GM06990 (cell line): ENCODE results near the gene MYL5.
A peak's percentile ranks its signal among the peaks of the same experiment; 100 is the strongest.

Experiments
- DNase-seq: peaks from one replicate; pipeline ENCODE4 v3.0.0-alpha.2; 2011; ENCODE audit not compliant: insufficient read length; ENCODE audit errors: extremely low read depth
- H3K27me3 ChIP-seq: replicated peaks from 2 replicates; pipeline ENCODE4 v1.6.0; 2011; ENCODE audit warnings: low read length; ENCODE audit not compliant: control insufficient read depth, insufficient read depth
- H3K36me3 ChIP-seq: 2 replicates; pipeline ENCODE4 v1.5.1; 2011; ENCODE audit warnings: low read length; ENCODE audit not compliant: control insufficient read depth, insufficient read depth
- H3K4me3 ChIP-seq: replicated peaks from 2 replicates; pipeline ENCODE4 v1.5.1; 2011; ENCODE audit warnings: low read depth, mild to moderate bottlenecking, control low read depth, low read length
- TF ChIP-seq, protein P1 (sequence below): IDR thresholded peaks from 2 replicates; pipeline ENCODE4 v1.5.1; 2011; ENCODE audit warnings: low read length, control low read depth, mild to moderate bottlenecking, inconsistent platforms; ENCODE audit not compliant: insufficient read depth, poor library complexity, severe bottlenecking

MYL5 gene

DNA sequence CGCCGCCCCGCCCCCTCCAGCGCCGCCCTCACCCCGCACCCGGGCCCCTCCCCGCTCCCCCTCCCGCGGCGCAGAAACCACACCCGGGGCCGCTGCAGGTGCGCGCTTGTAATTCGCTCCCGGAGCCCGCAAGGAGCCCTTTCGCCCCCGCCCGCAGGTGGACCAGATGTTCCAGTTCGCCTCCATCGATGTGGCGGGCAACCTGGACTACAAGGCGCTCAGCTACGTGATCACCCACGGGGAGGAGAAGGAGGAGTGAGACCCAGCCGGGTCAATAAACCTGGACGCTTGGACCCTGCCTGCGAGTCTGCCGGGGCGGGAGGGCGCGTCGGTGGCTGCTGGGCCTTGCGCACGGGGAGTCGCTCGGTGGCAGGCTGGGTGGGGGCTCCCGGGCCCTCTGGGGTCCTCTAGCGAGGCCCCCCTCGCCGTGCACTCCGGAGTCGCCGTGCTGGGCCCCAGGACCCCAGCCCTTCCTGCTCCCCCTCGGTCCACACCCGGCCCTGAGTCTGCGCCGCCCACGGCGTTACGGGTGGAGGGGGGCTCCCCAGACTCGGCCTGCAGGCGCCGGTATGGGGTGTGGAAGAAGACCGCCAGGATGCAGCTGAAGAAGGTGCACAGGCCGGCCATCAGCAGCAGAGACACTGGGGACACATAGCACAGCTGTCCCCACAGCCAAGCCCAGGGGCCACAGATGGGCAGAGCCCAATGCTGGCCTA is 7.6 kb downstream of the MYL5 start:
- no peak overlapping the region for H3K4me3 ChIP-seq
- H3K27me3 ChIP-seq: no peaks in the 10 kb centered on the region
- TF ChIP-seq, protein P1, sequence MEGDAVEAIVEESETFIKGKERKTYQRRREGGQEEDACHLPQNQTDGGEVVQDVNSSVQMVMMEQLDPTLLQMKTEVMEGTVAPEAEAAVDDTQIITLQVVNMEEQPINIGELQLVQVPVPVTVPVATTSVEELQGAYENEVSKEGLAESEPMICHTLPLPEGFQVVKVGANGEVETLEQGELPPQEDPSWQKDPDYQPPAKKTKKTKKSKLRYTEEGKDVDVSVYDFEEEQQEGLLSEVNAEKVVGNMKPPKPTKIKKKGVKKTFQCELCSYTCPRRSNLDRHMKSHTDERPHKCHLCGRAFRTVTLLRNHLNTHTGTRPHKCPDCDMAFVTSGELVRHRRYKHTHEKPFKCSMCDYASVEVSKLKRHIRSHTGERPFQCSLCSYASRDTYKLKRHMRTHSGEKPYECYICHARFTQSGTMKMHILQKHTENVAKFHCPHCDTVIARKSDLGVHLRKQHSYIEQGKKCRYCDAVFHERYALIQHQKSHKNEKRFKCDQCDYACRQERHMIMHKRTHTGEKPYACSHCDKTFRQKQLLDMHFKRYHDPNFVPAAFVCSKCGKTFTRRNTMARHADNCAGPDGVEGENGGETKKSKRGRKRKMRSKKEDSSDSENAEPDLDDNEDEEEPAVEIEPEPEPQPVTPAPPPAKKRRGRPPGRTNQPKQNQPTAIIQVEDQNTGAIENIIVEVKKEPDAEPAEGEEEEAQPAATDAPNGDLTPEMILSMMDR: no peak
- H3K36me3 ChIP-seq: no peaks in the 10 kb centered on the region
- peak; percentile 56 for DNase-seq

DNA sequence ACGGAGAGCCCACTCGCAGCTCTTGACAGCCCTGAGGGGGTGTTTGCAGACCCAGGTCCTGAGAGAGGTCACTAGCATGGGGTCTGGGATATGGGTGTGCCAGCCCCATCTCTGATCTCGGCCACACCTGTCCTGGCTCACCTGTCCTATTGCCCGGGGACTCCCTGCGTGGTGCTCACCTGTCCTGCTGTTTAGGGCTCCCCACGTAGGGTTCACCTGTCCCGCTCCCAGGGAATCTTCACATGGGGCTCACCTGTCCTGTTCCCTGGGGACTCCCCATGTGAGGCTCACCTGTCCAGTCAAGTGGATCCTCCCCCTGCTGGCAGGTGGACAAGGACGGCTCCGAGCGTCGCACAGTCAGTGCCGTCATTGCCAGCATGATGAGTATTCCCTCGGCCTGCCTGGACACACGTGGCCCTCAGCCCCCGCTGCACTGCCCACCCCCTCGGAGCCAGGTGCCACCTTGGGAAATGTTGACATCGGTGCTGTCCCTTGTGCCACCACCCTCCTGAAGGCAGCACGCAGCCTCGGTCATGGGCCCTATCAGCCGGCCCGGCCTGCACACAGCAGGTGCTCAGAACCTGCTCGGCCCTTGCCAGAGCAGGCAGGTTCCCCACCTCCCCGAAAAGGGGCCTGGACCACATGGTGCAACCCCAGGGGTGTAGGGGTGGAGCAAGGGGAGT is 8.3 kb downstream of the MYL5 start:
- peak; percentile 22 for DNase-seq
- TF ChIP-seq, protein P1: no peak
- H3K36me3 ChIP-seq: no peaks in the 10 kb centered on the region
- H3K27me3 ChIP-seq: no peaks in the 10 kb centered on the region
- H3K4me3 ChIP-seq: no peak overlapping the region

DNA sequence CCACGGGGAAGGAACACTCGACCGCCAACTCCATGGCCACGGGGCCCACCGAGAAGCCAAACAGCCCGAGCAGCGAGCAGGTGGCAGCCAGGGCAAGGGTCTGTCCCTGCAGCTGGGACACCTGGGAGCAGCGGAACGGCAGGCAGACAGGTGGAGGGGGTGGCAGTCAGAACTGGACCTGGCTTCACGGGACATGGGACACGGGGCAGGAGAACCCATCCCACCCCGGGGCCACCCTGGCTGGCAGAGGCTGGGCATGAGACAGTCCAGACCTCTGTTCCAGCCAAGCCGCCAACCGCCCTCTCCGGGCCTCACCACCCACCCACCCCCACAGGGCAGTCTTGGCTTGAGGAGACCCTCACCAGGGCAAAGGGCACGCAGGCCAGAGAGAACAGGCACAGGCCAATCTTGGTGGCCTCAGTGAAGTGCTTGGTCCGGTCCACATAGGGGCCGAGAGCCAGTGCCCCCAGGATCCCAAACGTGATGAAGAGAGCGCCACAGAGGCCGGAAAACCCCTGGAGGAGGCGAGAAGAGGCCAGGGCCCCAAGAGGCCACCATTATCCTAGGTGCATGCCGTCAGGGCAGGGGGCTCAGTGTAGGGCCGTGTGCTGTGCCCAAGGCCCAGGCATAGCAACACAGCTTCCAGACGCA is 9.0 kb downstream of the MYL5 start:
- no peak overlapping the region for H3K4me3 ChIP-seq
- H3K36me3 ChIP-seq: no peaks in the 10 kb centered on the region
- no peaks in the 10 kb centered on the region for H3K27me3 ChIP-seq
- peak; percentile 17 for DNase-seq
- TF ChIP-seq, protein P1: no peak

DNA sequence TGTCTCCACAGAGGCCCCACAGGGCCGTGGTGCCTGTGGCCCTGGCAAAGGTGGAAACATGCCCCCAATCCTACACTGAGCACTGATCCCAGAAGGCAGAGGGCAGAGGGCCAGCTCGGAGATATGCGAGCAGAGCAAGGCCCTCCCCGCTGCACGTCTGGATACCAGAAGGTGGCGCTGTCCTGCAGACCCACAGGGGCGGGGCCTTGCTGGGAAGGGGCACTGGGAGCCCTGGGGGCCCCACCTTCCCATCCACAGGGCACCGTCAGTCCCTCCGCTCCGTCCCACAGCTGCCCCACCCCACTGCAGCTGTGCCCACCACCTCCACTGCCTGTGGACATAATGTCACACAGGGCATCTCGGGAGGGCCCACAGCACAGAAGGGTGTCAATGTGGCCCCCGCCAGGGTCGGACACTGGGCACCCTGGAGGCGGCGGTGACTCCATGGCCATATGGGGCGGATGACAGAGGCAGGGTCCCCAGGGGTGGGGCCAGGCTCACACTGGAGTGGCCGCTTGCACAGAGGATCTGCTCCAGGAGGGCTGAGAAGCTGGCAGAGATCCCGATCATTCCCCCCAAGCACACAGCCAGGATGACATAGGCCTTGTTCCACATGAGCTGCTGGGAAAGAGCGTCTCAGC is 9.8 kb downstream of the MYL5 start:
- TF ChIP-seq, protein P1: peak; percentile 68
- no peaks in the 10 kb centered on the region for H3K36me3 ChIP-seq
- DNase-seq: peak; percentile 46
- H3K4me3 ChIP-seq: no peak overlapping the region
- H3K27me3 ChIP-seq: no peaks in the 10 kb centered on the region

DNA sequence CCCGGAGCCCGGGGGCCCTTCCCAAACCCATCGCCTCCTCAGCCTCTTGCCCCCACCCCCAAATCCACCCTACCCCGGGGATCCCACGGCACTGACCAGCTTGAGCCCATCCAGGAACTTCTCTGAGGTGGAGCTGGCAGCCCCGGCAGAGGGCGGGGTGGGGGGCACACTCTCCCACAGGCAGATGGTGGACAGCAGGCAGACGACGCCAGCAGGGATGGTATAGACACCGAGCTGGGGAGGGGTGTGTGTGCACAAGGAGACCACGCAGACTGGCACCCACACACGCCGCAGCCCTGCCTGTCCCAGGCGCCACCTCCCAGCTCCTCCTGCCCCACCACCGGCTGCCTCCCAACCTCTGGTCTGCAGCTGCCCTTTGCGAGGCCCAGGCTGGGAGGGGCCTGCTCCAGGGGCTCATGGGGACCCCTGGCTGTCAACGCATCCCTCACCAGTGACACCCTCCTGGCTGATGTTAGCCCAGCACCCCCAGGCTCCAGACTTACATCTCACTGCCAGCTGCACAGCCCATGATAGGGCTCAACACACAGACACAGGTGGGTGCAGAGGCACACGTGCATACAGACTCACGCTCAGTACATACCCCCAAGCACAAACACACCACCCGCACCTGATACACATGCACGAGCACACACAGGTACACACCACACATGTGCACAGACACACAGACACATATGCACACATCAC is 10.4 kb downstream of the MYL5 start:
- H3K27me3 ChIP-seq: no peaks in the 10 kb centered on the region
- TF ChIP-seq, protein P1: no peak
- no peaks in the 10 kb centered on the region for H3K36me3 ChIP-seq
- DNase-seq: peak; percentile 18
- no peak overlapping the region for H3K4me3 ChIP-seq
